ENCODE measurements around the gene PURA.
"Not testable (repeated sequence)": the region's sequence is repeated elsewhere in the genome, so short reads cannot be mapped to it uniquely, and the experiment has no call there.

The PURA gene

GRCh38 chr5:140150201-140150600 lies 36.3 kb downstream of the PURA start:
- DNase-seq (ENCODE audit: low read depth): no peak
- TF ChIP-seq CTCF (IDR thresholded peaks at IDR 0.05; ENCODE audit: insufficient read depth, low read depth, low read length, missing control alignments): no peak
- H3K4me3 ChIP-seq (ENCODE audit: low read depth, low read length): no peak overlapping the region

- no peak for DNase-seq (ENCODE audit: low read depth)
- no peak overlapping the region for H3K4me3 ChIP-seq (ENCODE audit: low read depth, low read length)
- no peak for TF ChIP-seq CTCF (IDR thresholded peaks at IDR 0.05; ENCODE audit: insufficient read depth, low read depth, low read length, missing control alignments)
Observed at GRCh38 chr5:140151144-140152021, 37.5 kb downstream of the PURA start.

DNA sequence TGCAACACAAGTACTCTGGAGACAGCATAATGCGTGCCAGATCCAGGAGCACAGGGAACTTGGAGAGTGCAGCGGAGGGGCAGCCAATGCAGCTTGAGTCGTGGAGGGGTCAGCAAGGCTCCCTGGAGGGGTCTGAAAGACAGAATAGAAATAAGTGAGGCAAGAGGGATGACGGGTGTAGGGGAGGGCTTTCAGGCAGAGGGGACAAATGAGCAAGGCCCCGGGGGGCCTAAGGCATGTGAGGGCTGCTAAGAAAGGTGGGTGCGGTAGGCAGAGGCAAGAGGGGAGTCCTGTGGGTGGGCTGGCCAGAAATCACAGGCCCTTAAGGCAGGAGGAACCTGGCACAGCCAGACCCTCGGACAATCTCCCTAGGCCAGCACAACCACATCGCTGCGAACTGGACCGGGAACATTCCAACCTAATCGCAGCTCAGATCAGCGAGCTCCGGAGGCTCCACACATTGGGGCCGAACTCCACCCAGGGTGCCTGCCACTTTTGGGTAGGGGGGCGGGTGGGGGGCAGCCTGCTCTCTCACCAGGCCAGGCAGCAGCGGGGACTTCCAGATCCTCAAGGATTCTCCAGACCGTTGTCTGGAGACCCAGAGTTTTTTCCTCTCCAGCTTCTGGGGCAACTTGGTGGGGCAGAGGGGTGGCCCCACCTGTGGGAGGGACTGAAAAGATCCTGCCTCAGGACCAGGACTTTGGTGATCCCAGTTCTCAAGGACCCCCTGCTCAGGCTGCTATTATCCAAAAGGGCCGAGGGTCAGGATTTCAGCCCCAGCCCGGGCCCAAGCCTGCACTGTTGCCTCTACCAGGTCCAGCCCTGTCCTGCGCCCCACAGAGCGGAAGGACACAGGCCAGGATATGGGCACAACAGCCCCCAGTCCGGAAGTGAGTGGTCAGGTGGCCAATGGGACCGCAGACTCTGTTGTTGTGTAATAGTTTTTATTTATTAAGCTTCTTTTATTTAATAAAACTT lies 38.4 kb downstream of the PURA start:
- no peak overlapping the region for H3K4me3 ChIP-seq (ENCODE audit: low read depth, low read length)

DNA sequence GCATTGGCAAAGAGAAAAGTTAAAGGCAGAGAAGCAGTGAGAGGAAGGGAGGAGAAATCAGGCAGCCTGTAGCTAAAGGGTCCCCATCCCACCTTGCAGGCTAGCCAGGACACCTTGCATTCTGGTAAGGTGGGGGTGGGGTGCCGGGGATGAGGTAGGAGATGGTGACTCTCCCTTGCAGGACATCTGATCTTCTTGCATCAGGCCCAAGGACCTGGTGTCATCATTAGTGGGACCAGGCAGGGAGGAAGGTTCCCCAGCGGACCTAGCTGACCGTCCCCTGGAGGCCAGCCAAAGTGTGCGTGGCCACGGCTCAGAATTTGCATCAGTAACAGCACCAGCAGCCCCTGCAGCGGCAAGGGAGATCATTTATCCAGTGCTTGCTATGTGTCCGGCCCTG lies 39.3 kb downstream of the PURA start:
- TF ChIP-seq CTCF (IDR thresholded peaks at IDR 0.05; ENCODE audit: insufficient read depth, low read depth, low read length, missing control alignments): no peak

More for the DNA sequence above, 38.4 kb downstream of the PURA start:
- DNase-seq (ENCODE audit: low read depth): no peak
- TF ChIP-seq CTCF (IDR thresholded peaks at IDR 0.05; ENCODE audit: insufficient read depth, low read depth, low read length, missing control alignments): no peak

DNA sequence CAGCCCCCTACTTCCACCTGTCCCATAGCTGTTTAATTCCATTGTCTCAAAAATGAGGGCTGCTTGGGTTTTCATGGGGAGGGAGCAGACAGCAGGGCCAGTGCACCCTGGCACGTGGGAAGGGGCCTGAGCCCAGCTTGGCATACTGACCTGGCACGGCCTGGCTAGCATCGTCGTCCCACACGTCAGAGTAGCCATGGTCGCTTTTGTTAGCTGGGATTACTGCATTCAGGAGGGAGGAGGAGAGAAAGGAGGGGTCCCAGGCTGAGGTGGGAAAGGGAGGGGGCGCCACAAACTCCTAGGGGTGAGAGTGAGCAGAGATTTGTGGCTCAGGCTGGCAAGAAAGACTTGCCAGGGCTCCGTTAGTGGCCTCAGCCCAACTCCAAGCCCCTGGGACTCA lies 40.0 kb downstream of the PURA start:
- no peak for DNase-seq (ENCODE audit: low read depth)
- no peak for TF ChIP-seq CTCF (IDR thresholded peaks at IDR 0.05; ENCODE audit: insufficient read depth, low read depth, low read length, missing control alignments)
- no peak overlapping the region for H3K4me3 ChIP-seq (ENCODE audit: low read depth, low read length)

More for the DNA sequence above, 39.3 kb downstream of the PURA start:
- no peak overlapping the region for H3K4me3 ChIP-seq (ENCODE audit: low read depth, low read length)
- no peak for DNase-seq (ENCODE audit: low read depth)

DNA sequence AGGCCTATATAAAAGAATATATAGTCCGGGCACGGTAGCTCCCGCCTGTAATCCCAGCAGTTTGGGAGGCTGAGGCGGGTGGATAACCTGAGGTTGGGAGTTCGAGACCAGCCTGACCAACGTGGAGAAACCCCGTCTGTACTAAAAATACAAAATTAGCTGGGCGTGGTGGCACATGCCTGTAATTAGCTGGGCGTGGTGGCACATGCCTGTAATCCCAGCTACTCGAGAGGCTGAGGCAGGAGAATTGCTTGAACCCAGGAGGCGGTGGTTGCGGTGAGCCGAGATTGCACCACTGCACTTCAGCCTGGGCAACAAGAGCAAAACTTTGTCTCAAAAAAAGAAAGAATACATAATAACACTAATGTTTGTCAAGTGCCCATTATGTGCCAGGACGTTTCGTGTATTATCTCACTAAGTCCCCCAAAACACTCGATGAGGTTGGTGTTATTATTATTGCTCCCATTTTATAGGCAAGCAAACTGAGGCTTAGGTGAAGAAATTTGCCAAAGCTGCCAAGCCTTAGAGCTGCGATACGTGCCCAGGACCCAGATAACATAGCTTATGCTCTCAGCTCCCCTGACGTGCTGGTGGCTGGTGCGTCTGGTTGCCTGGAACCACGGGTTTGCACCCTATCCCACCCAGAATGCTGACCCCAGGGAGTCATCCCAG lies 40.9 kb downstream of the PURA start:
- DNase-seq (ENCODE audit: low read depth); H3K4me3 ChIP-seq (ENCODE audit: low read depth, low read length): not testable (repeated sequence)
